GM13977 (cell line): ENCODE data around the gene C1QL4.

Experiments used
- DNase-seq: peaks from one replicate; pipeline ENCODE4 v3.0.0; 2012; ENCODE audit warnings: low spot score
- in situ Hi-C: fragments of 300-500 bp; cut with MboI; formaldehyde crosslinking; loops from one replicate; pipeline ENCODE4 v1.12.0; 2022; ENCODE audit warnings: low sequenced_read_pairs, low pct_unique_long_range_greater_than_20kb, mixed read lengths, inconsistent platforms; ENCODE audit not compliant: unreplicated experiment
- TF ChIP-seq, protein P1 (sequence below): IDR thresholded peaks from 2 replicates; pipeline ENCODE4 v1.5.1; 2012; ENCODE audit warnings: mild to moderate bottlenecking, control low read depth; ENCODE audit not compliant: insufficient read depth; ENCODE audit errors: extremely low read depth, missing control alignments

Gene C1QL4

GRCh38 chr12:49347311-49348193 lies 10.6 kb upstream of the C1QL4 start:
- TF ChIP-seq, protein P1, sequence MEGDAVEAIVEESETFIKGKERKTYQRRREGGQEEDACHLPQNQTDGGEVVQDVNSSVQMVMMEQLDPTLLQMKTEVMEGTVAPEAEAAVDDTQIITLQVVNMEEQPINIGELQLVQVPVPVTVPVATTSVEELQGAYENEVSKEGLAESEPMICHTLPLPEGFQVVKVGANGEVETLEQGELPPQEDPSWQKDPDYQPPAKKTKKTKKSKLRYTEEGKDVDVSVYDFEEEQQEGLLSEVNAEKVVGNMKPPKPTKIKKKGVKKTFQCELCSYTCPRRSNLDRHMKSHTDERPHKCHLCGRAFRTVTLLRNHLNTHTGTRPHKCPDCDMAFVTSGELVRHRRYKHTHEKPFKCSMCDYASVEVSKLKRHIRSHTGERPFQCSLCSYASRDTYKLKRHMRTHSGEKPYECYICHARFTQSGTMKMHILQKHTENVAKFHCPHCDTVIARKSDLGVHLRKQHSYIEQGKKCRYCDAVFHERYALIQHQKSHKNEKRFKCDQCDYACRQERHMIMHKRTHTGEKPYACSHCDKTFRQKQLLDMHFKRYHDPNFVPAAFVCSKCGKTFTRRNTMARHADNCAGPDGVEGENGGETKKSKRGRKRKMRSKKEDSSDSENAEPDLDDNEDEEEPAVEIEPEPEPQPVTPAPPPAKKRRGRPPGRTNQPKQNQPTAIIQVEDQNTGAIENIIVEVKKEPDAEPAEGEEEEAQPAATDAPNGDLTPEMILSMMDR = peak; percentile 97
- DNase-seq = peak; percentile 93
- in situ Hi-C loops = no loop called here

GRCh38 chr12:49346659-49347310 lies 9.8 kb upstream of the C1QL4 start, which contains the start of gene DNAJC22:
TSS of gene DNAJC22 (plus strand) at chr12:49346888. CDS start at chr12:49348873, 1,985 bp downstream.
- TF ChIP-seq, protein P1 = no peak
- in situ Hi-C loops = no loop called here
- peak; percentile 74 for DNase-seq

DNA sequence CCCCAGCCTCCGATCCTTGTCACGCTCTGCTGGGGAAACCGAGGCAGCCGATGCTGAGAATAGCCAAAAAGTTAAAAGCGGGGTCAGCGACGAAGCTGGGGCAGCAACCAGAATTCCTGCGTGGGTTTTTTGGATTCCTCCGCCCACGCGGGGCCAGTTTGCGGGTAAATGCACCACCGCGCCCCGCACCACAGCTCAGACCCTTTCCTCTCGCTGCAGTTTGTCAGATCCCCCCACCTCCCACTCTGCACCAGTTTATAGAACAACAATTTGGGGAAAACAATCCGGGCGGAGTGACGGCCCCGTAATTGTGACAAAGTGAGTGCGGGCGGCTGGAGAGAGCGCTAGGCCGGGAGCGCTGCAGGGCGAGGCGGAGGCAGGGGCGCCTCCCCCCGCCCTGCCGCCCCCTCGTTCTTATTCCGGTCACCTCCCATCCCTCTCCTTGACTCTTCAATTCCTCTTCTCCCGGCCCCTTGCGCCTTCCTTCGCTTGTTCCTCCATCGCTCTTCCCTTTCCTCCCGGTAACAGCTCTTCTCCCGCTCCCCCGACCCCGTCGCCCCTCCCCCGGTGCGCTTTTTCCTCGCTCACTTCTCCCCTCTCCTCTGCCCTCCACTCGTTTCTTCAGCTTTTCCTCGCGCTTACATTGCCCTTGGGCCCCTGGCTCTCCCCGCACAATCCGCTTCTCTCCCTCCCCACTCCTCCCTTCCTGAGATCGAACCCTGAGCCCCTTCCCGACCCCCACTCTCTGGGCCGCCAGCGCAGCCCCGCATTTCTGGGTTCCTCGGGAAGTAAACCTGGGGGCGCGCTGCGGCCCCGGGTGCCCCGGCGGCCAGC lies 9.1 kb upstream of the C1QL4 start:
- DNase-seq = no peak
- in situ Hi-C loops = no loop called here

GRCh38 chr12:49345051-49345824 lies 8.2 kb upstream of the C1QL4 start:
- in situ Hi-C loops = no loop called here
- peak; percentile 81 for DNase-seq
- TF ChIP-seq, protein P1 = no peak

More for the DNA sequence above, 9.1 kb upstream of the C1QL4 start:
- TF ChIP-seq, protein P1 = no peak

DNA sequence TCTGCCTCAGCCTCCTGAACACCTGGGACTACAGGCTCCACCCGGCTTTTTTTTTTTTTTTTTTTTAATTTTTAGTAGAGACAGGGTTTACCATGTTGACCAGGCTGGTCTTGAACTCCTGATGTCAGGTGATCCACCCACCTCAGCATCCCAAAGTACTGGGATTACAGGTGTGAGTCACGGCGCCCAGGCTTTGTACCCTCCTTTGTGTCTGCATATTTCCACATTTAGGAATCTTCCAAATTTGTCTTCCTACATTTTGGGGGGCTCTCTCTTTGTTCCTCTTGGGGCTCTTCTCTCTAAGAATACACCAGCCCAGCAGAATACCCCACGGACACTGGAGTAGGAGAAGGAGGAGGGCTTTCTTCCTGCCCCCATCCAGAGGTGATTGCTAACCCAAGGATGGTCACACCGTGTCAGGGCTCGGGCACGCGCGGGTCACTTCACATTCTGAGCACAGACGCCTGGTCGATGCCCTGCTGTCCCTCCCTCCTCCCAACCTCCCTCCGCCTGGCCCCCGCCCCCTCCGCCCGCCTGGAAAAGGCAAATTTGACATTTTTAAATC lies 7.6 kb upstream of the C1QL4 start:
- in situ Hi-C loops = no loop called here
- TF ChIP-seq, protein P1 = no peak
- DNase-seq = no peak
